ENCODE measurements around the gene PCK2. TPM values are rescaled to one million over a fixed set of nuclear protein-coding genes. Genes with fewer than 3 reads are reported as not detected.

The PCK2 gene
- total and polyA plus RNA-seq, 9 donors = 2.4 to 66.8 (median 5.4) TPM

DNA sequence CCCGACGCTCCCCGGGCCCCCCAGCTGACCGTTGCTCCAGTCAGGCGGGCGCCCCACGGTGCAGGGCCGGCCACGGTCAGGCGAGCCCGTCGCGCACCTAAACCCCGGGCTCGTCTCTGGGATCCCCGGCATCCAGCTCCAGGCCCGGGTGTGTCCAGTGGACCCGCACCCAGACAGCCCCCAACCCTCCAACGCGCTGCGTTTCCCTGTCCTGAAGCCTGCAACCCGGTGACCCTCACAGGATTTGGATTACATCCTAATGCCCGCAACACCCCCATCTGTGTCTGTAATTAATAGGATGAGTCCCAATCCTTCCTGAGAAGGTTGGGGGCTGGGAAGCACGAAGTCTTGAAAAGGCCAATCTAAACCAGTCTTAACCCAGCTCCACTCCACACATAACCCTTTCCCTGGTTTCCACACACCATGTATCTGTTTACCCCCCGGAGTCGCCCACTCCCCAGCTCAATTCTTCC is 12.3 kb upstream of the PCK2 start:
- TF ChIP-seq, protein P1, sequence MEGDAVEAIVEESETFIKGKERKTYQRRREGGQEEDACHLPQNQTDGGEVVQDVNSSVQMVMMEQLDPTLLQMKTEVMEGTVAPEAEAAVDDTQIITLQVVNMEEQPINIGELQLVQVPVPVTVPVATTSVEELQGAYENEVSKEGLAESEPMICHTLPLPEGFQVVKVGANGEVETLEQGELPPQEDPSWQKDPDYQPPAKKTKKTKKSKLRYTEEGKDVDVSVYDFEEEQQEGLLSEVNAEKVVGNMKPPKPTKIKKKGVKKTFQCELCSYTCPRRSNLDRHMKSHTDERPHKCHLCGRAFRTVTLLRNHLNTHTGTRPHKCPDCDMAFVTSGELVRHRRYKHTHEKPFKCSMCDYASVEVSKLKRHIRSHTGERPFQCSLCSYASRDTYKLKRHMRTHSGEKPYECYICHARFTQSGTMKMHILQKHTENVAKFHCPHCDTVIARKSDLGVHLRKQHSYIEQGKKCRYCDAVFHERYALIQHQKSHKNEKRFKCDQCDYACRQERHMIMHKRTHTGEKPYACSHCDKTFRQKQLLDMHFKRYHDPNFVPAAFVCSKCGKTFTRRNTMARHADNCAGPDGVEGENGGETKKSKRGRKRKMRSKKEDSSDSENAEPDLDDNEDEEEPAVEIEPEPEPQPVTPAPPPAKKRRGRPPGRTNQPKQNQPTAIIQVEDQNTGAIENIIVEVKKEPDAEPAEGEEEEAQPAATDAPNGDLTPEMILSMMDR (IDR thresholded peaks at IDR 0.05) = no peak
- TF ChIP-seq POLR2A (IDR thresholded peaks at IDR 0.05) (no peak), EP300 (IDR thresholded peaks at IDR 0.05) (no peak)
- intact Hi-C loops (cut with DNase I) = no loop called here

DNA sequence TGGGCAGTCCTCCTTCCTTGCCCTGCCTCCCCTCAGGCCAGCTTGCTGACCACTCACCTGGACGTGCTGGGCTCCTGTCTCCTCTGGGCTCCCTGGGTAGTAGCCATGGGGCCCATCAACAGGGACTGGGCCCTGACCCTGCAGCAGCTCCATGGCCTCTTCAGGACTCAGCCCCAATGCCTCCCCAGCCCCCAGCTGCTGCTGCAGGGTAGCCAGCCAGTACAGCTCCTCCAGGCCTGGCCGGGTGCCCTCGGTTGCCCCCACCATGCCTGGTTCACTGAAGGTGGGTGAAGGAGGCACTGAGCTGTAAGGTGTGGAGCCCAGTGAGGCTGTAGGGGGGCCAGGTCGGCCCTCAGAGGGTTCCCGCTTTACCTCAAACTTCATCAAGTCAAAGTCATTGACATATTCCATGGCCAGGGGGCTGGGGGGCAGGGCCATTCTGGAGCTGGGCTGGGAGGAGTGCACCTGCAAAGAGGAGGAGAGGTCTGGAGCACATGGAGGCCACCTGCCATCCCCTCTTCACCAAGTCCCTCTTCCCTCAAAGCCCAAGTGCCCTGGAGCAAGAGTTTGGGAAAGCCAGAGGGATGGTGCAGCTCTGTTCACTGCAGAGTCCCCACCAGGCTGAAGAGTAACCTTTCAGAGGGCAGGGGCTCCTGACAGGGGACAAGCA is 11.6 kb upstream of the PCK2 start:
- Histone ChIP-seq H3K27me3 (no peaks in the 10 kb centered on the region), H3K27ac (no peak overlapping the region), H3K4me3 (no peak overlapping the region), H3K36me3 (no peaks in the 10 kb centered on the region), H3K9me3 (no peaks in the 10 kb centered on the region), H3K4me1 (ENCODE audit: insufficient read depth) (no peaks in the 10 kb centered on the region)
- DNase-seq = no peak
- 90 to 94% (median 92%) methylated on average over 5 of the region's 5 CpGs for WGBS, 3 donors
- intact Hi-C loops (cut with DNase I) = no loop called here
- TF ChIP-seq EP300 (IDR thresholded peaks at IDR 0.05) (no peak), POLR2A (IDR thresholded peaks at IDR 0.05) (no peak)
- TF ChIP-seq, protein P1 (IDR thresholded peaks at IDR 0.05) = no peak

More for the DNA sequence above, 12.3 kb upstream of the PCK2 start:
- Histone ChIP-seq H3K4me1 (ENCODE audit: insufficient read depth) (no peaks in the 10 kb centered on the region), H3K27ac (no peak overlapping the region), H3K36me3 (no peaks in the 10 kb centered on the region), H3K9me3 (no peaks in the 10 kb centered on the region), H3K4me3 (peak overlapping the region; percentile 50), H3K27me3 (no peaks in the 10 kb centered on the region)
- 20 to 31% (median 26%) methylated on average over 25 to 26 of the region's 26 CpGs for WGBS, 3 donors
- DNase-seq = no peak

DNA sequence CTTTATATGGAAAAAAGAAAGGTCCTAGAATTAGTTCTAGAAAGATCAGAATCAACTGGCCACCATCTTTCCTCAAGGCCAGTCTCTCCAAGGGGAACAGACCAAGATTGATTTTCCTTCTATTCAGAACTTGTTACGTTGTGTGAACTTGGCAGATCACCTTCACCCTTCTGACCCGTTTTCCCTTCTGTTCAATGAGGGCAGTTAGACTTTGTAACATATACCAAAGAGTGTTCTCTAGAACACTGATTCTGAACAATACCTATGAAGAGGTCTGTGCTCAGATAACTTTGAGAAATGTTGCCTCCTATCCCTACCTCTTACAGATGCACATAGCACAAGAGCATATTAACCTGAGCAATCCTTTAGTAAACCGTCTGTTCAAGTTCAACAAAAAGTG is 10.6 kb upstream of the PCK2 start:
- Histone ChIP-seq H3K4me1 (ENCODE audit: insufficient read depth) (no peaks in the 10 kb centered on the region), H3K9me3 (no peaks in the 10 kb centered on the region), H3K27me3 (no peaks in the 10 kb centered on the region), H3K4me3 (no peak overlapping the region), H3K27ac (no peak overlapping the region), H3K36me3 (no peaks in the 10 kb centered on the region)
- no peak for TF ChIP-seq EP300 (IDR thresholded peaks at IDR 0.05)
- DNase-seq = no peak
- 84 to 92% (median 87%) methylated on average over 3 of the region's 3 CpGs for WGBS, 3 donors
- intact Hi-C loops (cut with DNase I) = no loop called here

DNA sequence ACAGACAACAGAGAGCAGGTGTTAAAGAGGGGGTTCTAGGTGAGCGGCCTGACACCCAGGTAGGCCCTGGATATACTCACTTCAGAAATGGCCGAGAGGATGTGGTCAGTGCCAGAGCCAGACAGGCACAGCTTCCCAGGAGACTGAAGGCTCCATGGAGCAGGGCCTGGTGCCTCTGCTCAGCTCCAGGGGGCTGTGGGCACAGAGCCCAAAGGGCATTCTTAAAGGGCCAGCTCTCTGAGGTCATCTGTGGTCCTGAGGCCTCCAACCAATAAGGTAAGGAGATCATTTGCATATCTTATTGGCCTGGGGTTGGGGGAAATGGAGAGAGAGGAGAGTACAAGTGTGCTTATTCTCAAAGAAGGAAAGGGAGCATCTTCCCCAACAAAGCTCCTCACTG is 9.7 kb upstream of the PCK2 start:
- no peak overlapping the region for H3K4me3 ChIP-seq
- no peak for DNase-seq
- H3K4me1 ChIP-seq (ENCODE audit: insufficient read depth) = no peaks in the 10 kb centered on the region
- no peaks in the 10 kb centered on the region for H3K36me3 ChIP-seq
- WGBS, 3 donors = 91 to 97% (median 94%) methylated on average over 2 of the region's 2 CpGs
- no peaks in the 10 kb centered on the region for H3K27me3 ChIP-seq
- intact Hi-C loops (cut with DNase I) = no loop called here
- H3K9me3 ChIP-seq = no peaks in the 10 kb centered on the region
- TF ChIP-seq EP300 (IDR thresholded peaks at IDR 0.05) (no peak), POLR2A (IDR thresholded peaks at IDR 0.05) (no peak)
- TF ChIP-seq, protein P1 (IDR thresholded peaks at IDR 0.05) = no peak
- H3K27ac ChIP-seq = no peak overlapping the region

DNA sequence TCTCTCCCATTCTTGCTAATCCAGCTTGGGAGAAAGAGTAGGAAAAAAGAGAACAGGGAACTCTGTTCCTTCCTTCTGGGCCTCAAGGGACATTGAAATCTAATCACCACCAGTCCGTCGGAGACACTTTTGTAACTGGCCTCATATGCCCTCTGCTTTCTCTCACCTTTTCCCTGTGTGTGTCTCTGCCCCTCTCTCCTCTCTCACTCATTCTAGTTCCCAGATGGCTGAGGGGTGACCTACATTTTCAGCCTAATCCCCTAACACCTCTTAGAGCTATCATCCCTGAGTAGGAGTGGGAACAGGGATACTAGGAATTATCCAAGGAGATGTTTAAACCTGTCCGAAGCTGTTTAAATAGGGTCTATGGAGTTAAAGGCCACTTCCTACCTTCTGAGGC is 8.9 kb upstream of the PCK2 start:
- H3K9me3 ChIP-seq = no peaks in the 10 kb centered on the region
- no peaks in the 10 kb centered on the region for H3K4me1 ChIP-seq (ENCODE audit: insufficient read depth)
- no peak for DNase-seq
- H3K36me3 ChIP-seq = no peaks in the 10 kb centered on the region
- H3K4me3 ChIP-seq = no peak overlapping the region
- TF ChIP-seq, protein P1 (IDR thresholded peaks at IDR 0.05) = no peak
- no peak for TF ChIP-seq POLR2A (IDR thresholded peaks at IDR 0.05)
- TF ChIP-seq EP300 (IDR thresholded peaks at IDR 0.05) = no peak
- WGBS, 3 donors = 90 to 99% (median 92%) methylated on average over 3 of the region's 3 CpGs
- intact Hi-C loops (cut with DNase I) = no loop called here
- no peak overlapping the region for H3K27ac ChIP-seq
- H3K27me3 ChIP-seq = no peaks in the 10 kb centered on the region
